Measurements from ENCODE around the gene PHLDB1.

PHLDB1 gene

GRCh38 chr11:118620529-118621070, 13.2 kb downstream of the PHLDB1 start:
- DNase-seq (ENCODE audit: extremely low spot score), result no peak
- ChIA-PET CTCF (interaction anchor here (1.4 to 2.9 kb wide), 3 partner anchors 9 to 39 kb away, joined by 4 to 15 read pairs (median 6); no protein-coding TSS in a partner anchor), POLR2A (interaction anchor here (1.2 to 3.4 kb wide), 6 partner anchors 9 to 39 kb away, joined by 3 to 31 read pairs (median 10); partner anchors contain the start of gene PHLDB1)
- no peak for TF ChIP-seq ELF4 (IDR thresholded peaks at IDR 0.05)
- no peak for TF ChIP-seq TARDBP (IDR thresholded peaks at IDR 0.05)
- TF ChIP-seq SP1 (IDR thresholded peaks at IDR 0.05), result no peak
- no peak for TF ChIP-seq ZNF384 (IDR thresholded peaks at IDR 0.05)
- TF ChIP-seq FOXK2 (IDR thresholded peaks at IDR 0.05), result no peak
- TF ChIP-seq NFRKB (IDR thresholded peaks at IDR 0.05), result no peak

GRCh38 chr11:118621071-118621783, 13.8 kb downstream of the PHLDB1 start:
- peak; percentile 74 for DNase-seq (ENCODE audit: extremely low spot score)
- ChIA-PET CTCF (interaction anchor here (1.4 to 2.9 kb wide), 3 partner anchors 10 to 38 kb away, joined by 4 to 15 read pairs (median 6); no protein-coding TSS in a partner anchor), POLR2A (interaction anchor here (1.2 to 3.4 kb wide), 7 partner anchors 9 to 38 kb away, joined by 3 to 31 read pairs (median 5); partner anchors contain the start of gene PHLDB1)
- TF ChIP-seq HDGF (IDR thresholded peaks at IDR 0.05; ENCODE audit: borderline replicate concordance) (no peak), LEF1 (IDR thresholded peaks at IDR 0.05; ENCODE audit: borderline replicate concordance) (no peak)

GRCh38 chr11:118621784-118622375, 14.5 kb downstream of the PHLDB1 start:
- DNase-seq (ENCODE audit: extremely low spot score), result no peak
- TF ChIP-seq SP1 (IDR thresholded peaks at IDR 0.05) (no peak), ZNF384 (IDR thresholded peaks at IDR 0.05) (no peak), ELF4 (IDR thresholded peaks at IDR 0.05) (no peak), L3MBTL2 (conservative IDR thresholded peaks at IDR 0.05) (no peak), HDGF (IDR thresholded peaks at IDR 0.05; ENCODE audit: borderline replicate concordance) (no peak), TARDBP (IDR thresholded peaks at IDR 0.05) (no peak), ARNT (IDR thresholded peaks at IDR 0.05) (no peak), FOXA1 (IDR thresholded peaks at IDR 0.05) (no peak), PKNOX1 (IDR thresholded peaks at IDR 0.05) (no peak), SUZ12 (IDR thresholded peaks at IDR 0.05) (no peak), FOXM1 (IDR thresholded peaks at IDR 0.05; ENCODE audit: borderline replicate concordance) (no peak), NFRKB (IDR thresholded peaks at IDR 0.05) (no peak), BHLHE40 (IDR thresholded peaks at IDR 0.05; ENCODE audit: borderline replicate concordance) (no peak), FOXK2 (IDR thresholded peaks at IDR 0.05) (no peak)
- POLR2A ChIA-PET, result interaction anchor here (1.2 to 3.4 kb wide), 6 partner anchors 10 to 28 kb away, joined by 3 to 31 read pairs (median 10); partner anchors contain the start of gene PHLDB1
- CTCF ChIA-PET, result interaction anchor here (1.4 to 2.9 kb wide), 2 partner anchors 10 to 38 kb away, joined by 4 to 15 read pairs; no protein-coding TSS in a partner anchor

- no peak for DNase-seq (ENCODE audit: extremely low spot score)
- CTCF ChIA-PET, result interaction anchor here (2.9 kb wide), 1 partner anchor 37 kb away, joined by 15 read pairs; no protein-coding TSS in a partner anchor
- TF ChIP-seq BHLHE40 (IDR thresholded peaks at IDR 0.05; ENCODE audit: borderline replicate concordance) (no peak), SUZ12 (IDR thresholded peaks at IDR 0.05) (no peak), ZNF384 (IDR thresholded peaks at IDR 0.05) (no peak), LEF1 (IDR thresholded peaks at IDR 0.05; ENCODE audit: borderline replicate concordance) (no peak), NFRKB (IDR thresholded peaks at IDR 0.05) (no peak), FOXK2 (IDR thresholded peaks at IDR 0.05) (no peak), CTBP1 (IDR thresholded peaks at IDR 0.05; ENCODE audit: borderline replicate concordance) (no peak), SP1 (IDR thresholded peaks at IDR 0.05) (no peak), FOXM1 (IDR thresholded peaks at IDR 0.05; ENCODE audit: borderline replicate concordance) (no peak), ELF4 (IDR thresholded peaks at IDR 0.05) (no peak), TARDBP (IDR thresholded peaks at IDR 0.05) (no peak), L3MBTL2 (conservative IDR thresholded peaks at IDR 0.05) (no peak)
- POLR2A ChIA-PET, result interaction anchor here (1.4 to 3.4 kb wide), 5 partner anchors 10 to 28 kb away, joined by 3 to 31 read pairs (median 15); partner anchors contain the start of gene PHLDB1
Measured at GRCh38 chr11:118622376-118623268, 15.2 kb downstream of the PHLDB1 start.

- TF ChIP-seq L3MBTL2 (conservative IDR thresholded peaks at IDR 0.05), result no peak
- TF ChIP-seq ARNT (IDR thresholded peaks at IDR 0.05), result no peak
- TF ChIP-seq FOXM1 (IDR thresholded peaks at IDR 0.05; ENCODE audit: borderline replicate concordance), result no peak
- no peak for TF ChIP-seq HDGF (IDR thresholded peaks at IDR 0.05; ENCODE audit: borderline replicate concordance)
- no peak for TF ChIP-seq ZNF384 (IDR thresholded peaks at IDR 0.05)
- TF ChIP-seq TARDBP (IDR thresholded peaks at IDR 0.05), result no peak
- no peak for TF ChIP-seq CTBP1 (IDR thresholded peaks at IDR 0.05; ENCODE audit: borderline replicate concordance)
- TF ChIP-seq PKNOX1 (IDR thresholded peaks at IDR 0.05), result no peak
- no peak for TF ChIP-seq BHLHE40 (IDR thresholded peaks at IDR 0.05; ENCODE audit: borderline replicate concordance)
- no peak for TF ChIP-seq ELF4 (IDR thresholded peaks at IDR 0.05)
- no peak for TF ChIP-seq SP1 (IDR thresholded peaks at IDR 0.05)
- TF ChIP-seq NFRKB (IDR thresholded peaks at IDR 0.05), result no peak
- no peak for TF ChIP-seq SUZ12 (IDR thresholded peaks at IDR 0.05)
- TF ChIP-seq LEF1 (IDR thresholded peaks at IDR 0.05; ENCODE audit: borderline replicate concordance), result no peak
- TF ChIP-seq FOXA1 (IDR thresholded peaks at IDR 0.05), result no peak
- no peak for TF ChIP-seq FOXK2 (IDR thresholded peaks at IDR 0.05)
- ChIA-PET POLR2A (interaction anchor here (2.7 to 3.4 kb wide), 3 partner anchors 9 to 15 kb away, joined by 15 to 31 read pairs (median 28); partner anchors contain the start of gene PHLDB1), CTCF (interaction anchor here (2.9 kb wide), 1 partner anchor 36 kb away, joined by 15 read pairs; no protein-coding TSS in a partner anchor)
- DNase-seq (ENCODE audit: extremely low spot score), result no peak
Measured at GRCh38 chr11:118623269-118623655, 15.8 kb downstream of the PHLDB1 start.
